GM10847 (cell line): ENCODE results near the gene ZNF516.

Experiments
- POLR2A ChIP-seq: IDR thresholded peaks from 2 replicates; pipeline ENCODE4 v1.6.1; 2011; ENCODE audit not compliant: insufficient read length; ENCODE audit errors: extremely low read depth

The ZNF516 gene

DNA sequence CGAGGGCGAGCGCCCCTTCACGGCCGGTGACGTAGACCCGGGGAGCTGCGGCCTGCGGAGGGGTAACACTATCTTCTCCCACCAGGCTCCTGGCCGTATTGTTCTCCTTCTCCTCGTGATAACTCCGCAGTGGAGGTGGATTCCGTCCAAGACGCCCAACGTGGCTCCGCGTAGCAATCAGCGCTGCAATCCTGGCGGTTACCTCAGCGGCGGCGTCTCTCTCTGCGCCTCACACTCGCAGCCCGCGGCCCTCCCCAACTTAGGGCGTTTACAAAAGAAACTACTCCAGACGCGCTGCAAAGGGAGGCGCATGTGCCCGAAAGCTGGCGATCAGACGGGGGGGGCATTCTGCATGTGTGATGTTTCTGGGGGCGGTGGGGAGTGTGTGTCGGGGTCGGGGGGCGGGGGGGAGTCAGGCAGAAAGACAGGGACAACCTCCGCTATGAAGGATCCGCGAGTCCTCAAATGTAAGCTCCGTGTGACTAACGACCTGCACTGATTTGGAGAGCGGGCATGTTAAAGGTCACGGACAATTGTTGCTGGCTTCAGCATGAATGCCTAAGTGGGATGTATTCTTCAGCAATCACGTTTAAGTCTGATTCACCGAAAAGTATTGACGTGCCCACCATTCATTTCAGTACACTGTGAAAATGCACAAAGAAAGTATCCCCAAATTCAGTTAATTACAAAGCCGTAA lies 1.3 kb upstream of the ZNF516 start:
- no peak for TF ChIP-seq POLR2A

DNA sequence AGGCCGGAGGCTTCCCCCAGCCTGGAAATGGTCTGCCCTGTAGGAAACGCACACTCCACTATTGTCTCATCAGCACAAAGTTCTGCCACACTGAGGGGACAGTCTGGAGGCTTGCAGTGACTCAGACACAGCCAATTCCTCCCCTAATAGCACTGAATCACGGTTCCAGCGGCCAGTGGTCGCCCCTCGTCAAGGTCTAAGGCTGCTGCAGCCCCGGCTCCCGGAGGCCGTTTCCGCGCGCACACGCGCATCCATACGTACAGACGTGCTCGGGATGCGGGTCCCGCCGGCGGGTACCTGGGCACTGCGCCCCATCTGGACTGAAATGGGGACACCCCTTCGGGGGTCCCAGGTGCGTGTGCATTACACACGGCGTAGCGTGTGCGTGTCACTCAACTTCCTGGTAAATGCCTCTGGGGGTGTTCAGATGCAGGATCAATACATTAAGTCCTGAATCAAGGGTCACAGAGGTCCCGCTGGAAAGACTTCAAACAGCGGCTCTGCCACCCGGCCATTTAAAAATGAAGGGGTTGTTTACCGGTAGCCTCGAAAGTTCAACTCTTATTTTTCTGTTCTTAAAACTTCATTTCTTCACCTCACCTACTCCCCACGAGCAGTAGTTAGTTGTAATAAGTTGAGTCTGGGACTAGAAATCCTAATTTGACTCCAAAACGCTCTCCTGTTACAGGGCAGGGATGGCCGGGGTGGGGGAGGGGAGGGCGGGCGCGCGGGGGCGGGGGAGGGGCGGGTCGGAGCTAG lies 572 bp upstream of the ZNF516 start:
- TF ChIP-seq POLR2A: no peak

DNA sequence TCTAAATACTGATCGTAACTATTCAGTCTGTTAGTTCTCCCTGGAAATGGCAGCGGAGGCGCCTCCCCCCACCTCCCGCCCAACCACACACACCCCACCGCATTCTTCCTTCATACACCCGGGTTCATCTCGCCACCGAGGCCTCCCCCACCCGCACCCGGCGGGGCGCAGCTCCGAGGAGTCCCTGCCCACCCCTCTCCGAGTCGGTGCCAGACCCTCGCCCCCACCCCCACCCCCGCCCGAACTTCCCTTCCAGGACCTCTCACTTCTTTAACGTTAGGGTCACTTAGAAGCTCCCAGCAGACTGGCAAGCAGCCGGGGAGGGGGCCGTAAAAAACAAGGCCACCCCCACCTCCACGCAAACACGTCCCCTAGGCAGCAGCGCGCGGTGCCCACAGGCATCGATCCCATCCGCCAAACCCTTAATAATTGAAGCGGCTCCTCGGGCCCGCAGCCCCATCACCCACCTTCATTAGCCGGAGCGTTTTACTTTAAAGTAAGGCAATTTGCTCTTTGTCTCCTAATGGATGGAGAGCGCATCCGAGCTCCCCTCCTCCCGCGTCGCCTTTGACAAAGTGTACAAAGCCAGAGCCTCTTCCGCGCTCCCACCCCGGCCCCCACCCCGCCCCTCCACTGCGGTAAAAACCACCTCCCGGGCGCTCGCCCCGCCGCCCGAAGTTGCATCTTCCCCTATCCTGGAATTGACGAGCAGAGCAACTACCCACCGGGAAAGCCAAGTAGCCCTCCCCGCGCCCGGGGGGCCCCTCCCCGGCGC lies 624 bp downstream of the ZNF516 start:
- TF ChIP-seq POLR2A: no peak

GRCh38 chr18:76493213-76494161 lies 1.6 kb downstream of the ZNF516 start:
- TF ChIP-seq POLR2A: no peak

DNA sequence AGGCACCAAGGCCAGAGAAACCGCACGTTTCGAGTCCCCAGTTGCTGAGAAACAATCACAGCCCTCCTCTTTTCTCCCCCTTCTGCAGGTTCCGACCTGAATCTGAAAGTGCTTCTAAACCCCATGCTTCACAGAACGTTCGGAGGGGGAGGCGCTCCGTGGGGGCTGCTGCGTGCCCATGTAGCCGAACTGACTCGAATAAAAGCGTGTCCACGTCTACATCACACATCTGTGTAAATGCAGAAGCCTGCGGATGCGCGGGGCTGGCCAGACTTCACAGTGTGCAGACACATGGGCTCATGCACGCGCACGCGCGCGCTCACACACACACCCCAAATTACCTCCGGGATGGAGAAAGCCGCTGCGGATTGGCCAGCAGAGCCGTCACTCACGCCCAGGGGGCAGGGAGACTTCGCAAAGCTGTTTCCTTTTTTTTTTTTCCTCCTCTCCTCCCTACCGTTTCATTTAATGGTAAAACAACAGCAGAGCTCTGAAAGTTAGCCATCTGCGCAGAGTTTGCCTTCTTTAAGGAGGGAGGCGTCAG lies 2.3 kb downstream of the ZNF516 start:
- TF ChIP-seq POLR2A: peak; percentile 32

GRCh38 chr18:76491776-76492668 lies 3.0 kb downstream of the ZNF516 start:
- TF ChIP-seq POLR2A: no peak

DNA sequence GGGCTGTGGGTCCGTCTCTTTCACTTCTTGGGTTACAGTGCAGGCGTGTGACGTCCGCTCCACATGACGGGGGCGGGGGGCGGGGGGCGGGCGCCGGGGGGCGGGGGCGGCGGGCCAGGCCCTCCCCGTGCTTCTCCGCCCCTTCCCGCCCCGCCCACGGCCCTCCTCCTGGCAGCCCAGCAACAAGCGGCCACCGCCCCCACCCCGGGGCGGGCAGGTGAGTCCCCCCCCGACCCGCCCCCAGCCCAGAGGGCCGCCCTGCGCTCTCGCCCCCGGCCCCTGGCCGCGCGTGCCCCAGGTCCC lies 3.6 kb downstream of the ZNF516 start:
- TF ChIP-seq POLR2A: no peak

- no peak for TF ChIP-seq POLR2A
Observed at GRCh38 chr18:76490670-76491472, 4.2 kb downstream of the ZNF516 start.

DNA sequence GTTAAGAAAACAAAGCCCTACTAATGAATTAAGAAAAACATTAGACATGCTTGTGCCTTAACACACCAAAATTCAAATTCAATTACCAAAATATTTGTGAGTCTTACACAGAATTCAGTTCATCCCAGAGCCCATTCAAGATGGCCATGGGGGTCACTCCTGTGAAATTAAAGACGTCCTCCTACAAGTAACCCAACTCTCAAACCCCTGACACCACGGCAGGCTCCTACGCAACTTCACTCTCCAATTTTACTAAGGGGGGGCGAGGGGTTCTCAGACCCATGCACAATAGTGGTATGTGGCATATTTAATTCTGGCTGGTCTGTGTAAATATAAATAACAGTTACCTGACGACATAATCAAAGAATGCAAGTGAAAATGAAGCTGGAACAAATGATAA lies 5.0 kb downstream of the ZNF516 start:
- TF ChIP-seq POLR2A: no peak

GRCh38 chr18:76489081-76489480 lies 6.0 kb downstream of the ZNF516 start:
- TF ChIP-seq POLR2A: no peak

DNA sequence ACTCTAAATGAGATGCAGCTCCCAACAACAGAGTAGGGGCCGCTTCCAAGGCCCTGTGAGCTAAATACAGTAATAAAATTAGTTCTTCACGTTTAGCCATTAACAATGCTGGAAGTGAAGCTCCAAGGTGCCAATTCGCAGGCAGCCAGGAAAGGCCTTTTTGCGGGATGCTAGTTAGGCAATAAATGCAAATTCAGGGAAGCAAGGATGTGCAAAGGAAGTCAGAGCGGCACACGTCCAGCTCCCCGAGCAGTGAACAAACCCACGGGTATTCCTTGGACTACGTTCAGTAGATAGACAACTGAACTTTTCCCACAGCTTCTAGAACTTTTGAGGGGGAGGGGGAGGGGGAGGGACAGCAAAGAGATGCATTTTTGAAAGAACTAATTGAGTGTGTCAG lies 6.9 kb downstream of the ZNF516 start:
- no peak for TF ChIP-seq POLR2A

GRCh38 chr18:76487782-76488181 lies 7.3 kb downstream of the ZNF516 start:
- TF ChIP-seq POLR2A: no peak

- no peak for TF ChIP-seq POLR2A
Observed at GRCh38 chr18:76487070-76487469, 8.0 kb downstream of the ZNF516 start.
